Measurements from ENCODE around the gene ZNF684.
"Not testable (repeated sequence)": the region's sequence is repeated elsewhere in the genome, so short reads cannot be mapped to it uniquely, and the experiment has no call there.

ZNF684 gene

DNA sequence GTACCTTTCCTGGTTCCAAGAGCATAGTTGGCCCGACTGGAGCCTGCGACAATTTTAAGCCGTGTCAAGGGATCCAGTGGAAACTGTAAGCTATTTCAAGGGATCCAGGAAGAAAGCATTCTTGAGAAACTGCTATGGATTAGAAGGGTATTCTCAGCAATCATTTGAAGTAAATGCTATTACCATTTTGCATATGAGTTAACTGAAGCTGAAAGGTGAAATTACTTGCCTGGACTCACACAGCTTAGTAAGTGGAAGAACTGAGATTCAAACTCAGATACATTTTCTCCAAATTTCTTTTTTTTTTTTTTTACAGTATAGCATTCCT lies 589 bp downstream of the ZNF684 start:
- FAIRE-seq (no peak), DNase-seq (ENCODE audit: insufficient read length, low spot score) (no peak)
- TF ChIP-seq, protein P1, sequence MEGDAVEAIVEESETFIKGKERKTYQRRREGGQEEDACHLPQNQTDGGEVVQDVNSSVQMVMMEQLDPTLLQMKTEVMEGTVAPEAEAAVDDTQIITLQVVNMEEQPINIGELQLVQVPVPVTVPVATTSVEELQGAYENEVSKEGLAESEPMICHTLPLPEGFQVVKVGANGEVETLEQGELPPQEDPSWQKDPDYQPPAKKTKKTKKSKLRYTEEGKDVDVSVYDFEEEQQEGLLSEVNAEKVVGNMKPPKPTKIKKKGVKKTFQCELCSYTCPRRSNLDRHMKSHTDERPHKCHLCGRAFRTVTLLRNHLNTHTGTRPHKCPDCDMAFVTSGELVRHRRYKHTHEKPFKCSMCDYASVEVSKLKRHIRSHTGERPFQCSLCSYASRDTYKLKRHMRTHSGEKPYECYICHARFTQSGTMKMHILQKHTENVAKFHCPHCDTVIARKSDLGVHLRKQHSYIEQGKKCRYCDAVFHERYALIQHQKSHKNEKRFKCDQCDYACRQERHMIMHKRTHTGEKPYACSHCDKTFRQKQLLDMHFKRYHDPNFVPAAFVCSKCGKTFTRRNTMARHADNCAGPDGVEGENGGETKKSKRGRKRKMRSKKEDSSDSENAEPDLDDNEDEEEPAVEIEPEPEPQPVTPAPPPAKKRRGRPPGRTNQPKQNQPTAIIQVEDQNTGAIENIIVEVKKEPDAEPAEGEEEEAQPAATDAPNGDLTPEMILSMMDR (IDR thresholded peaks at IDR 0.05; ENCODE audit: insufficient read depth, missing control alignments), result no peak

DNA sequence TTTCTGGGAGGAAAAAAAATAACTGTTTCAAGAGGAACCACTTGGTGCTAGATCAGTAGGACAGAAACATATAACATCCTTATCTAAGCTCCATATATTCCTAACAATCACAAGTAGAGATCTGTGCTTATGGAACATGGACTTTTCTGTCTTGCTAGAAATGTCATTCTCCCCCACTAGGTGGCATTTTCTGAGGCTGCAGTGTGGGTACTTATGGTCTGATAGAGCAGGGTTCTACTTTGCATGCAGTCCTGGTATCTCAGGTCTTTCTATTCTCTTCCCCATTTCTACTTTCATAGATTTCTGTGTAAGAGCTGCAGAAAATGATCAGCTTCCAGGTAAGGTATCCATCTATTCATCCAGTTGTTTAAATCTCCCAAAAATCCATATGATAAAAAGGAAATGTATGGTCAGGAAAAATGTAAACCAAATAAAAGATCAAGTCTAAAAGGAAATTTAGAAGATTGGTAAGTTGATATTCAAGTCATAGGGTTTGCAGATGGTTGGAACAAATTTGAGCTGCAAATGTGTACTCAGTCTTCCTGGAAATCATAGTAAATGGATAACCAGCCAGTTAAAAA lies 1.5 kb downstream of the ZNF684 start:
- TF ChIP-seq, protein P1 (IDR thresholded peaks at IDR 0.05; ENCODE audit: insufficient read depth, missing control alignments), result peak; percentile 69
- DNase-seq (ENCODE audit: insufficient read length, low spot score) (no peak), FAIRE-seq (peak; percentile 67)

- no peak for DNase-seq (ENCODE audit: insufficient read length, low spot score)
- FAIRE-seq, result no peak
- TF ChIP-seq, protein P1 (IDR thresholded peaks at IDR 0.05; ENCODE audit: insufficient read depth, missing control alignments), result no peak
These were observed 3.2 kb downstream of the ZNF684 start for GRCh38 chr1:40534589-40534988.

DNA sequence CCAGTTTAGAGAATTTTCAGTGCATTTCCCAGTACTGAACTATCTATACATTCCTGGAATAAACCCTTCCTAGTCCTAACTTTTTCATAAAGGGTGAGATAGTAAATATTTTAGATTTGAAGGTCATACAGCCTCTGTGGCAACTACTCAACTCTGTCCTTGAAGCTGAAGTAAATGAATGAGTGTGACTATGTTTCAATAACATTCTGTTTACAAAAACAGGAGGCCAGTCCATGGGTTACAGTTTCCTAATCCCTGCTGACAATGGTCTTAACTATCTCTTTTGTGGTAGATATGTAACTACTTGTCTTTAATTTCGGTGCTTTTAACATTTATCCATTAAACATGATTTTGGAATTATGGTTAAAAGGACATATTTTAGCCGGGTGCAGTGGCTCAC lies 4.3 kb downstream of the ZNF684 start:
- TF ChIP-seq, protein P1 (IDR thresholded peaks at IDR 0.05; ENCODE audit: insufficient read depth, missing control alignments), result no peak
- FAIRE-seq (no peak), DNase-seq (ENCODE audit: insufficient read length, low spot score) (no peak)

- FAIRE-seq (no peak), DNase-seq (ENCODE audit: insufficient read length, low spot score) (no peak)
- TF ChIP-seq, protein P1 (IDR thresholded peaks at IDR 0.05; ENCODE audit: insufficient read depth, missing control alignments), result no peak
These were observed 7.9 kb downstream of the ZNF684 start for GRCh38 chr1:40539338-40539737.

DNA sequence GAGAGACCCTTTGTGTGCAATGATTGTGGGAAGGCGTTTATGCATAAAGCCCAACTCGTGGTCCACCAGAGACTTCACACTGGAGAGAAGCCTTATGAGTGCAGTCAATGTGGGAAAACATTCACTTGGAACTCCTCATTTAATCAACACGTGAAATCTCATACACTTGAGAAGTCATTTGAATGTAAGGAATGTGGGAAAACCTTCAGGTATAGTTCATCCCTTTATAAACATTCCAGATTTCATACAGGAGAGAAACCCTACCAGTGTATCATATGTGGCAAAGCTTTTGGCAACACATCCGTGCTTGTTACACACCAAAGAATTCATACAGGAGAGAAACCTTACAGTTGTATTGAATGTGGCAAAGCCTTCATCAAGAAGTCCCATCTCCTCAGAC lies 15.5 kb downstream of the ZNF684 start:
- FAIRE-seq (no peak), DNase-seq (ENCODE audit: insufficient read length, low spot score) (no peak)
- TF ChIP-seq, protein P1 (IDR thresholded peaks at IDR 0.05; ENCODE audit: insufficient read depth, missing control alignments), result no peak

DNA sequence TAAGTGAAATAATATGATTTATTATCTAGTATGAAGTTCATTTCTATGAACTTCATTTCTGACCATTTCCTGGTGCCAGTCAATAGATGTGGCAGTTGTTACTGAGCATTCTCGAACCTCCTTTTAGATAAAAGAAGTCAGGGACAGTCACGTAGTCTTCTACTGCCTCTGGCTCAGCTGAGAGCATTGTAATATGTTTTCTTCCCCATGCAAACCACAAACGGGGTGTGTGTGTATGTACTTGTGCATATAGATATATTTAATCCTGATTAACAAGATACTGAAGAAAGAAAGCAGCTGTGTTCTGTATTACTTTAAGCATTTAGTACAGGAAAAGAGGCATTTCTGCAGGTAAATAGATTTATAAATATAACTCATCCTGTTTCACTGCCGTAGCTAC lies 21.6 kb downstream of the ZNF684 start:
- DNase-seq (ENCODE audit: insufficient read length, low spot score), result no peak
- no peak for FAIRE-seq
- TF ChIP-seq, protein P1 (IDR thresholded peaks at IDR 0.05; ENCODE audit: insufficient read depth, missing control alignments), result no peak

- not testable (repeated sequence) for FAIRE-seq; DNase-seq (ENCODE audit: insufficient read length, low spot score)
These were observed 23.4 kb downstream of the ZNF684 start for GRCh38 chr1:40554807-40555206.
